WTC11 (cell line): ENCODE measurements around the gene CAPN11. TPM values are rescaled to one million over a fixed set of nuclear protein-coding genes. Genes with fewer than 3 reads are reported as not detected.

Experiments
- ATAC-seq: fragments of 200-7000 bp; cut with Tn5 transposase; 2 replicates; pipeline ENCODE4 v1.10.0; 2021; ENCODE audit warnings: mild to moderate bottlenecking, moderate library complexity
- CTCF ChIA-PET: fragments of 300-600 bp; sonication (Branson Sonifier 250); formaldehyde crosslinking; loops from one replicate; lab custom pipeline; 2021; ENCODE audit warnings: antibody characterized with exemption; lab: Charles Lee
- POLR2A ChIA-PET: fragments of 350-600 bp; sonication (Branson Sonifier 250); formaldehyde crosslinking; loops from one replicate; lab custom pipeline; 2021; ENCODE audit warnings: antibody characterized with exemption; lab: Charles Lee
- DNase-seq: peaks from one replicate; pipeline ENCODE4 v3.0.0; 2021; ENCODE audit warnings: low spot score
- H3K27ac Mint-ChIP-seq: 2 replicates; pipeline ENCODE4 v1.8.0; 2021; ENCODE audit warnings: mixed read lengths
- H3K27me3 Mint-ChIP-seq: 2 replicates; pipeline ENCODE4 v1.8.0; 2021; ENCODE audit warnings: low read depth, mild to moderate bottlenecking, moderate library complexity, mixed read lengths
- H3K36me3 Mint-ChIP-seq: 2 replicates; pipeline ENCODE4 v1.8.0; 2021; ENCODE audit warnings: mixed read lengths
- H3K4me1 Mint-ChIP-seq: 2 replicates; pipeline ENCODE4 v1.8.0; 2022; ENCODE audit warnings: mixed read lengths
- H3K4me3 Mint-ChIP-seq: 2 replicates; pipeline ENCODE4 v1.8.0; 2021; ENCODE audit warnings: mild to moderate bottlenecking, moderate library complexity, mixed read lengths
- H3K9me3 Mint-ChIP-seq: 2 replicates; pipeline ENCODE4 v1.8.0; 2021; ENCODE audit warnings: mixed read lengths
- ARID4B ChIP-seq: sonication (generic); formaldehyde crosslinking; IDR thresholded peaks from 2 replicates; pipeline ENCODE4 v1.8.0; 2023; ENCODE audit warnings: missing genetic modification reagents, mild to moderate bottlenecking, borderline replicate concordance
- ATF1 ChIP-seq: sonication (generic); formaldehyde crosslinking; IDR thresholded peaks from 2 replicates; pipeline ENCODE4 v1.8.1; 2023; ENCODE audit warnings: mild to moderate bottlenecking, moderate library complexity, missing genetic modification reagents
- CREM ChIP-seq: sonication (generic); formaldehyde crosslinking; IDR thresholded peaks from 2 replicates; pipeline ENCODE4 v1.8.1; 2022; ENCODE audit warnings: mild to moderate bottlenecking, missing genetic modification reagents, moderate library complexity
- CTCF ChIP-seq: fragments of 200-600 bp; IDR thresholded peaks from 2 replicates; pipeline ENCODE4 v1.8.0; 2022; ENCODE audit warnings: antibody characterized with exemption
- ESRRA ChIP-seq: sonication (generic); formaldehyde crosslinking; IDR thresholded peaks from 2 replicates; pipeline ENCODE4 v1.8.1; 2022; ENCODE audit warnings: mild to moderate bottlenecking, missing genetic modification reagents, borderline replicate concordance
- FOXJ3 ChIP-seq: sonication (generic); formaldehyde crosslinking; IDR thresholded peaks from 2 replicates; pipeline ENCODE4 v1.9.0; 2021; ENCODE audit warnings: missing genetic modification reagents, mild to moderate bottlenecking, borderline replicate concordance
- JAZF1 ChIP-seq: fragments of 250-450 bp; sonication (Bioruptor Pico); IDR thresholded peaks from 2 replicates; pipeline ENCODE4 v1.9.0; 2021; ENCODE audit warnings: moderate library complexity, mild to moderate bottlenecking, inconsistent platforms
- JUN ChIP-seq: sonication (generic); formaldehyde crosslinking; IDR thresholded peaks from 2 replicates; pipeline ENCODE4 v1.8.0; 2023; ENCODE audit warnings: mild to moderate bottlenecking, missing genetic modification reagents
- MYBL2 ChIP-seq: sonication (generic); formaldehyde crosslinking; IDR thresholded peaks from 2 replicates; pipeline ENCODE4 v1.8.1; 2023; ENCODE audit warnings: mild to moderate bottlenecking, moderate library complexity, missing genetic modification reagents
- NR2C2 ChIP-seq: sonication (generic); formaldehyde crosslinking; IDR thresholded peaks from 2 replicates; pipeline ENCODE4 v1.8.0; 2022; ENCODE audit warnings: mild to moderate bottlenecking, missing genetic modification reagents
- PRDM15 ChIP-seq: sonication (generic); formaldehyde crosslinking; IDR thresholded peaks from 2 replicates; pipeline ENCODE4 v1.8.0; 2022; ENCODE audit warnings: missing genetic modification reagents
- PREB ChIP-seq: sonication (generic); formaldehyde crosslinking; IDR thresholded peaks from 2 replicates; pipeline ENCODE4 v1.8.1; 2022; ENCODE audit warnings: mild to moderate bottlenecking, missing genetic modification reagents, moderate library complexity, borderline replicate concordance
- TEAD1 ChIP-seq: sonication (generic); formaldehyde crosslinking; IDR thresholded peaks from 2 replicates; pipeline ENCODE4 v1.8.0; 2022; ENCODE audit warnings: mild to moderate bottlenecking, missing genetic modification reagents
- ZBTB21 ChIP-seq: sonication (generic); formaldehyde crosslinking; IDR thresholded peaks from 2 replicates; pipeline ENCODE4 v1.8.1; 2023; ENCODE audit warnings: mild to moderate bottlenecking, missing genetic modification reagents, borderline replicate concordance
- ZNF317 ChIP-seq: sonication (generic); formaldehyde crosslinking; IDR thresholded peaks from 2 replicates; pipeline ENCODE4 v1.8.1; 2023; ENCODE audit warnings: low read depth, mild to moderate bottlenecking, moderate library complexity, missing genetic modification reagents, borderline replicate concordance
- ZNF396 ChIP-seq: fragments of 250-450 bp; sonication (Bioruptor Pico); IDR thresholded peaks from 2 replicates; pipeline ENCODE4 v1.8.0; 2021; ENCODE audit warnings: mild to moderate bottlenecking, moderate library complexity, borderline replicate concordance
- ZNF423 ChIP-seq: fragments of 250-450 bp; sonication (Bioruptor Pico); IDR thresholded peaks from 2 replicates; pipeline ENCODE4 v2.1.2; 2022; ENCODE audit warnings: mild to moderate bottlenecking, moderate library complexity
- ZNF671 ChIP-seq: fragments of 250-450 bp; sonication (Bioruptor Pico); IDR thresholded peaks from 2 replicates; pipeline ENCODE4 v1.8.0; 2021; ENCODE audit warnings: mild to moderate bottlenecking
- total RNA-seq: library from RNA; stranded (reverse); gene quantifications from 3 replicates; pipeline ENCODE4 v1.2.3, GENCODE V29; 2021
- TF ChIP-seq, protein P1 (sequence below): sonication (generic); formaldehyde crosslinking; conservative IDR thresholded peaks from 2 replicates; pipeline ENCODE4 v1.8.1; 2023; ENCODE audit warnings: mild to moderate bottlenecking, low read depth, missing genetic modification reagents, moderate library complexity
- TF ChIP-seq, protein P2 (sequence below): fragments of 250-450 bp; sonication (Bioruptor Pico); IDR thresholded peaks from 2 replicates; pipeline ENCODE4 v1.9.0; 2021; ENCODE audit warnings: moderate library complexity, mild to moderate bottlenecking, inconsistent platforms, borderline replicate concordance

Gene CAPN11
- total RNA-seq, 1 experiment from 2014 or later = 2.3 TPM

DNA sequence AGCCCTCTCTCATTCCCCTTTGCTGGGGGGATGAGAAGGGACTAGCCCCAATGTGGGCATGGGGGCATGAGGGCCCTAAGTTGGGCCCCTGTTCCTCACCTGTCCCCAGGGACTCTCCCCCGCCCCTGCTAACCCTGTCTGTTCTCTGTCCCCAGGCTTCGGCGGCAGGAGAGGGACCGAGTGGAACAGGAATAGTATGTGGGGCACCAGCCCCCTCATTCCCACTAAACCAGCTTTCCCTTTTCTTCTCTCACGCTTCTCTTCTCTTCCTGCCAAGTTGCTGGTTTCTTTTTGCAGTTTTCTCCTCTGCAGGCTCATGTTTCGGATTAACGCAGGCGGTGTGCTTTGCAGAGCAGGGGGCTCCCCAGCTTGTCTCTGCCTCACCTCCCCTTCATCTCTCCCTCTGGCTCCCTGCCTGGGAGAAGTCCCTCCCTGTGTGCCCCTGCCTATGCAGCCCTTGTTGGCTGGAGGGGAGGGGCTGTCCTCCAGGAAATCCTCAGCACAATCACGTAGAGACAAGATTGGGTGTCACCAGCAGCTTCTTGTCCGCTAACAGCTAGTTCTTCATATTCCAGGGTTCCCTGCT is 23.4 kb upstream of the CAPN11 start:
- H3K4me1 Mint-ChIP-seq = peaks cover 45% of the 10 kb centered on the region
- no peaks in the 10 kb centered on the region for H3K9me3 Mint-ChIP-seq
- ChIA-PET CTCF (interaction anchor here (0.6 to 2.5 kb wide), 3 partner anchors 35 to 101 kb away, joined by 4 to 9 read pairs (median 7); no protein-coding TSS in a partner anchor), POLR2A (interaction anchor here (1.3 kb wide), 1 partner anchor 112 kb away, joined by 4 read pairs; the partner anchor contains the start of gene HSP90AB1)
- peaks cover 31% of the 10 kb centered on the region for H3K36me3 Mint-ChIP-seq
- no peak overlapping the region for H3K27ac Mint-ChIP-seq
- no peaks in the 10 kb centered on the region for H3K27me3 Mint-ChIP-seq
- TF ChIP-seq JAZF1 (CRISPR knock-in tag) (no peak), PRDM15 (CRISPR knock-in tag) (no peak), ZNF423 (CRISPR knock-in tag) (no peak), JUN (CRISPR knock-in tag) (no peak), CREM (no peak)
- ATAC-seq = no peak
- H3K4me3 Mint-ChIP-seq = no peak overlapping the region
- no peak for DNase-seq

GRCh38 chr6:44135875-44136274 is 22.7 kb upstream of the CAPN11 start:
- ChIA-PET CTCF (interaction anchor here (0.6 to 2.0 kb wide), 3 partner anchors 35 to 654 kb away, joined by 3 to 4 read pairs (median 3); no protein-coding TSS in a partner anchor), POLR2A (no interaction called here)
- no peak for DNase-seq
- H3K4me1 Mint-ChIP-seq = peaks cover 45% of the 10 kb centered on the region
- no peak overlapping the region for H3K4me3 Mint-ChIP-seq
- peaks cover 37% of the 10 kb centered on the region for H3K36me3 Mint-ChIP-seq
- H3K9me3 Mint-ChIP-seq = no peaks in the 10 kb centered on the region
- ATAC-seq = no peak
- no peaks in the 10 kb centered on the region for H3K27me3 Mint-ChIP-seq
- peak overlapping the region; percentile 27; the same call in 1 of the 2 replicates for H3K27ac Mint-ChIP-seq
- TF ChIP-seq NR2C2 (CRISPR knock-in tag) (no peak), ZNF396 (CRISPR knock-in tag) (no peak), ESRRA (CRISPR knock-in tag) (no peak), ARID4B (no peak), TEAD1 (no peak), ZBTB21 (CRISPR knock-in tag) (no peak), ZNF671 (CRISPR knock-in tag) (no peak), ZNF317 (CRISPR knock-in tag) (no peak), PREB (CRISPR knock-in tag) (no peak), CTCF (no peak), MYBL2 (CRISPR knock-in tag) (no peak), CREM (no peak), FOXJ3 (CRISPR knock-in tag) (no peak), ATF1 (no peak)
- TF ChIP-seq, protein P1, sequence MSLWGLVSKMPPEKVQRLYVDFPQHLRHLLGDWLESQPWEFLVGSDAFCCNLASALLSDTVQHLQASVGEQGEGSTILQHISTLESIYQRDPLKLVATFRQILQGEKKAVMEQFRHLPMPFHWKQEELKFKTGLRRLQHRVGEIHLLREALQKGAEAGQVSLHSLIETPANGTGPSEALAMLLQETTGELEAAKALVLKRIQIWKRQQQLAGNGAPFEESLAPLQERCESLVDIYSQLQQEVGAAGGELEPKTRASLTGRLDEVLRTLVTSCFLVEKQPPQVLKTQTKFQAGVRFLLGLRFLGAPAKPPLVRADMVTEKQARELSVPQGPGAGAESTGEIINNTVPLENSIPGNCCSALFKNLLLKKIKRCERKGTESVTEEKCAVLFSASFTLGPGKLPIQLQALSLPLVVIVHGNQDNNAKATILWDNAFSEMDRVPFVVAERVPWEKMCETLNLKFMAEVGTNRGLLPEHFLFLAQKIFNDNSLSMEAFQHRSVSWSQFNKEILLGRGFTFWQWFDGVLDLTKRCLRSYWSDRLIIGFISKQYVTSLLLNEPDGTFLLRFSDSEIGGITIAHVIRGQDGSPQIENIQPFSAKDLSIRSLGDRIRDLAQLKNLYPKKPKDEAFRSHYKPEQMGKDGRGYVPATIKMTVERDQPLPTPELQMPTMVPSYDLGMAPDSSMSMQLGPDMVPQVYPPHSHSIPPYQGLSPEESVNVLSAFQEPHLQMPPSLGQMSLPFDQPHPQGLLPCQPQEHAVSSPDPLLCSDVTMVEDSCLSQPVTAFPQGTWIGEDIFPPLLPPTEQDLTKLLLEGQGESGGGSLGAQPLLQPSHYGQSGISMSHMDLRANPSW (CRISPR knock-in tag) = no peak
- TF ChIP-seq, protein P2, sequence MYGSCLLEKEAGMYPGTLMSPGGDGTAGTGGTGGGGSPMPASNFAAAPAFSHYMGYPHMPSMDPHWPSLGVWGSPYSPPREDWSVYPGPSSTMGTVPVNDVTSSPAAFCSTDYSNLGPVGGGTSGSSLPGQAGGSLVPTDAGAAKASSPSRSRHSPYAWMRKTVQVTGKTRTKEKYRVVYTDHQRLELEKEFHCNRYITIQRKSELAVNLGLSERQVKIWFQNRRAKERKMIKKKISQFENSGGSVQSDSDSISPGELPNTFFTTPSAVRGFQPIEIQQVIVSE (CRISPR knock-in tag) = no peak
